Prostate gland (tissue), 2 donors: ENCODE data around the gene TNRC18. TPM values are rescaled to one million over a fixed set of nuclear protein-coding genes. Genes with fewer than 3 reads are reported as not detected.
A peak's percentile ranks its signal among the peaks of the same experiment; 100 is the strongest.

Source experiments
- DNase-seq: peaks from one replicate; pipeline ENCODE4 v3.0.0-alpha.2; 2019; ENCODE audit warnings: low spot score
- H3K27ac ChIP-seq, 2 donors: fragments of 200-600 bp; sonication (generic); 2 replicates each; pipeline ENCODE4 v1.5.1; 2017 to 2019
- H3K27me3 ChIP-seq: fragments of 200-600 bp; sonication (generic); replicated peaks from 2 replicates; pipeline ENCODE4 v1.5.1; 2019; ENCODE audit not compliant: insufficient read depth
- H3K36me3 ChIP-seq, 2 donors: fragments of 200-600 bp; sonication (generic); 1 replicate in 1 of 2; 2 replicates in 1 of 2; pipeline versions ENCODE4 v1.5.1 to v1.8.1; 2017 to 2019
- H3K4me1 ChIP-seq: fragments of 200-600 bp; sonication (generic); replicated peaks from 2 replicates; pipeline ENCODE4 v1.5.1; 2019
- H3K4me3 ChIP-seq, 2 donors: fragments of 200-600 bp; sonication (generic); 2 replicates each; pipeline ENCODE4 v1.5.1; 2017 to 2019
- H3K9me3 ChIP-seq: fragments of 200-600 bp; sonication (generic); 2 replicates; pipeline ENCODE4 v1.5.1; 2017
- CTCF ChIP-seq, 4 experiments: fragments of 200-600 bp in 2 of 4; fragments of 450-650 bp in 2 of 4; sonication (generic) in 2 of 4; IDR thresholded peaks; 1 replicate in 3 of 4; 2 replicates in 1 of 4; pipeline ENCODE4 v1.5.1; 2016 to 2019; ENCODE audit warnings: antibody characterized with exemption in 4 of 4, mild to moderate bottlenecking in 2 of 4, moderate library complexity in 2 of 4
- POLR2A ChIP-seq: fragments of 450-650 bp; IDR thresholded peaks from one replicate; pipeline ENCODE4 v1.6.1; 2016; ENCODE audit warnings: antibody characterized with exemption, mild to moderate bottlenecking
- POLR2AphosphoS5 ChIP-seq: sonication (generic); formaldehyde crosslinking; IDR thresholded peaks from one replicate; pipeline ENCODE4 v1.6.1; 2017; ENCODE audit warnings: antibody characterized with exemption
- WGBS: methylation state at CpG from one replicate; pipeline ENCODE4 v1.1.5; 2018; 5-methylcytosine and 5-hydroxymethylcytosine counted together
- intact Hi-C: fragments of 100-400 bp; cut with DNase I; formaldehyde crosslinking; loops from one replicate; pipeline ENCODE4 v1.14.2; 2022
- total RNA-seq, 2 donors: library from RNA; depleted of rRNA; stranded (reverse); fragments of >200 nt; gene quantifications; one replicate each; pipeline ENCODE4 v1.1.0, GENCODE V29; 2016

TNRC18 gene
- total RNA-seq, 2 donors from 2014 or later: 138 to 290 TPM

- no peak overlapping the region for H3K4me3 ChIP-seq
- intact Hi-C loops: no loop called here
- no peak for DNase-seq
- TF ChIP-seq CTCF (IDR thresholded peaks at IDR 0.05): no peak
- no peak for TF ChIP-seq POLR2AphosphoS5
- TF ChIP-seq POLR2A: no peak
- no peak overlapping the region for H3K27ac ChIP-seq
- 89% methylated on average over 8 of the region's 8 CpGs for WGBS
- H3K9me3 ChIP-seq: no peaks in the 10 kb centered on the region
- peaks cover 5 to 12% of the 10 kb centered on the region in 2 donors for H3K36me3 ChIP-seq
- H3K4me1 ChIP-seq: peaks cover 7% of the 10 kb centered on the region
- no peaks in the 10 kb centered on the region for H3K27me3 ChIP-seq
Measured at GRCh38 chr7:5393748-5394147, 29.9 kb downstream of the TNRC18 start.

- intact Hi-C loops: no loop called here
- Histone ChIP-seq H3K27ac (no peak overlapping the region), H3K36me3 (peaks cover 9 to 12% of the 10 kb centered on the region in 2 donors), H3K4me3 (no peak overlapping the region), H3K4me1 (peaks cover 7% of the 10 kb centered on the region), H3K9me3 (no peaks in the 10 kb centered on the region), H3K27me3 (no peaks in the 10 kb centered on the region)
- WGBS: 80% methylated on average over 9 of the region's 9 CpGs
- DNase-seq: no peak
- TF ChIP-seq POLR2A: no peak
- no peak for TF ChIP-seq POLR2AphosphoS5
- no peak for TF ChIP-seq CTCF (IDR thresholded peaks at IDR 0.05)
Measured at GRCh38 chr7:5393328-5393727, 30.3 kb downstream of the TNRC18 start.

- no peak for DNase-seq
- TF ChIP-seq POLR2A (no peak), POLR2AphosphoS5 (no peak), CTCF (IDR thresholded peaks at IDR 0.05) (no peak)
- Histone ChIP-seq H3K4me3 (no peak overlapping the region), H3K4me1 (no peaks in the 10 kb centered on the region), H3K36me3 (peaks cover 13 to 18% of the 10 kb centered on the region in 2 donors), H3K9me3 (no peaks in the 10 kb centered on the region), H3K27ac (peak overlapping the region in 1 of 2 donors; percentile 11), H3K27me3 (no peaks in the 10 kb centered on the region)
- 79% methylated on average over 7 of the region's 7 CpGs for WGBS
- intact Hi-C loops: no loop called here
Measured at GRCh38 chr7:5390918-5391317, 32.7 kb downstream of the TNRC18 start.

- Histone ChIP-seq H3K27ac (no peak overlapping the region), H3K36me3 (peaks cover 13 to 14% of the 10 kb centered on the region in 2 donors), H3K4me3 (no peak overlapping the region), H3K4me1 (peaks cover 6% of the 10 kb centered on the region), H3K27me3 (no peaks in the 10 kb centered on the region), H3K9me3 (no peaks in the 10 kb centered on the region)
- no peak for DNase-seq
- intact Hi-C loops: no loop called here
- WGBS: 88% methylated on average over 63 of the region's 64 CpGs
- no peak for TF ChIP-seq CTCF (IDR thresholded peaks at IDR 0.05)
- TF ChIP-seq POLR2AphosphoS5: no peak
- TF ChIP-seq POLR2A: no peak
Measured at GRCh38 chr7:5388905-5389433, 34.7 kb downstream of the TNRC18 start.

GRCh38 chr7:5388273-5388901 lies 35.2 kb downstream of the TNRC18 start:
- Histone ChIP-seq H3K27me3 (no peaks in the 10 kb centered on the region), H3K9me3 (no peaks in the 10 kb centered on the region), H3K27ac (no peak overlapping the region), H3K36me3 (peaks cover 11 to 13% of the 10 kb centered on the region in 2 donors), H3K4me1 (peaks cover 6% of the 10 kb centered on the region), H3K4me3 (no peak overlapping the region)
- TF ChIP-seq POLR2AphosphoS5 (no peak), CTCF (IDR thresholded peaks at IDR 0.05) (no peak)
- intact Hi-C loops: no loop called here
- WGBS: 89% methylated on average over 71 of the region's 81 CpGs
- DNase-seq: no peak
